HG02981 (cell line): ENCODE results near the gene ADARB1.

Source experiments
- ATAC-seq: cut with Tn5 transposase; IDR thresholded peaks from one replicate; pipeline ENCODE4 v1.9.1; 2021; ENCODE audit warnings: mild to moderate bottlenecking, moderate library complexity; ENCODE audit not compliant: unreplicated experiment

ADARB1 gene

GRCh38 chr21:45112371-45112770 lies 38.0 kb downstream of the ADARB1 start:
- ATAC-seq: no peak

- no peak for ATAC-seq
These were observed 39.2 kb downstream of the ADARB1 start for GRCh38 chr21:45113543-45113942.

- ATAC-seq: no peak
These were observed 39.7 kb downstream of the ADARB1 start for GRCh38 chr21:45114072-45114471.

GRCh38 chr21:45114475-45114874 lies 40.1 kb downstream of the ADARB1 start:
- no peak for ATAC-seq

GRCh38 chr21:45115141-45115540 lies 40.8 kb downstream of the ADARB1 start:
- no peak for ATAC-seq

GRCh38 chr21:45116066-45116465 lies 41.7 kb downstream of the ADARB1 start:
- ATAC-seq: no peak

- ATAC-seq: no peak
These were observed 42.9 kb downstream of the ADARB1 start for GRCh38 chr21:45117314-45117713.

- no peak for ATAC-seq
These were observed 43.7 kb downstream of the ADARB1 start for GRCh38 chr21:45118099-45118498.

- ATAC-seq: no peak
These were observed 45.4 kb downstream of the ADARB1 start for GRCh38 chr21:45119812-45120211.

- ATAC-seq: no peak
These were observed 46.6 kb downstream of the ADARB1 start for GRCh38 chr21:45120975-45121374.

GRCh38 chr21:45122030-45122429 lies 47.6 kb downstream of the ADARB1 start:
- ATAC-seq: no peak

- no peak for ATAC-seq
These were observed 48.2 kb downstream of the ADARB1 start for GRCh38 chr21:45122432-45123132.

GRCh38 chr21:45123440-45123839 lies 49.1 kb downstream of the ADARB1 start:
- no peak for ATAC-seq

- no peak for ATAC-seq
These were observed 50.2 kb downstream of the ADARB1 start for GRCh38 chr21:45124596-45124995.

GRCh38 chr21:45125357-45125756 lies 51.0 kb downstream of the ADARB1 start:
- ATAC-seq: no peak

- ATAC-seq: no peak
These were observed 51.8 kb downstream of the ADARB1 start for GRCh38 chr21:45126204-45126626.

- ATAC-seq: no peak
These were observed 52.6 kb downstream of the ADARB1 start for GRCh38 chr21:45126983-45127382.

- ATAC-seq: no peak
These were observed 53.6 kb downstream of the ADARB1 start for GRCh38 chr21:45127937-45128336.

GRCh38 chr21:45128613-45129188 lies 54.3 kb downstream of the ADARB1 start:
- ATAC-seq: no peak

GRCh38 chr21:45129189-45129923 lies 55.0 kb downstream of the ADARB1 start:
- ATAC-seq: no peak

GRCh38 chr21:45130324-45130774 lies 56.0 kb downstream of the ADARB1 start:
- no peak for ATAC-seq

- no peak for ATAC-seq
These were observed 57.2 kb downstream of the ADARB1 start for GRCh38 chr21:45131537-45131999.
